Measurements from ENCODE around the gene GNS.

GNS gene

GRCh38 chr12:64671681-64672080, 87.5 kb downstream of the GNS start:
- DNase-seq: no peak

DNA sequence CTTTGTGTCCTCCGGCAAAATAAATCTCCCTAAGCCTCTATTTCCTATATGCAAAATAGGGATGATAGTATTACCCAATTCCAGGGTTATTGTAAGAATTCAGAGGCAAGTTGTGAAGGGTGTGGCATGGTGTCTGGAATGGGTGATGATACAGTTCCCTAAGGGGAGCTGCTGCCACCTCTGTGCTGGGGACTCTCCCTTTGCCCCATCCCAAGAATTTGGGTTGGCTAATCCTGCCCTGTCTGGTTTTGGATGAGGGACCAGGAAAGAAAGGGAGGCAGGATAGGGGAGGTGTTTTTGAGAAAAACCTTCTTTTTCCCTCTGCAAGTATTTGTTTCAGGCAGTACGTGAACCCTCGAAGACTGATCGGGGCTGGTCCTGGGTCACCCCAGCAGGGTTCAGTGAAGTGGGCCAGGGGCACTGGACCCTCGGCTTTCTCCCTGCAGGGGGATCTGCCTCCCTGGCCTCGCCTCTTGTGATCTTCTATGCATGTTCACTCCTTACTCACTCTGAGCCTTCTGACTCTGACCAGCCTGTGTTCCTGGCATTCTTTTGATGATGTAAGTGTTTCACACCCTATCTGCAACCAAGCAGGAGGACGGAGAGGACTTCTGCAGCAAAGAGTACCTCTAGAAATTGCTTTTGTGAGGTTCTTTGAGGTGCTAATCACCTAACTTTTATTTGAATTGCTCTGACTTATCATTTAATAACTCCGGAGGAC, 88.1 kb downstream of the GNS start:
- no peak for DNase-seq

DNA sequence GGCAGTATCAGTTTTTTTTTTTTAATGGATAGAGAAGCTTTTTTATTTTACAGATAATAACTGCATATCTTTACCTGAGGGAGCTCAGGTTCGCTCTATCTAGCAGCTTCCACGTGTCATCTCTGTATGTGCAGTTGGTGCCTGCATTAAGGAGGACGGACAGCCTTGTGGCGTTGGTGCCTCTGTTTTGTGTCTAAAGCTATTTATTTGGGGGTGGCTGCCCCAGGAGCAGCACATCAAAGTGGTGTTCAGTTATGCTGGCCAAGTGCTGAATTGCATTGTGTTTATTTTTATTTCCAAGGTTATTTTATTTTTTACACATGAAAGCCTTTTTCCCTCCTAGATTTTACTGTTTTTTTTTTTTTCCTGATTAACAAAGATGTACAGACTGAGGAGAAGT, 89.2 kb downstream of the GNS start:
- no peak for DNase-seq

DNA sequence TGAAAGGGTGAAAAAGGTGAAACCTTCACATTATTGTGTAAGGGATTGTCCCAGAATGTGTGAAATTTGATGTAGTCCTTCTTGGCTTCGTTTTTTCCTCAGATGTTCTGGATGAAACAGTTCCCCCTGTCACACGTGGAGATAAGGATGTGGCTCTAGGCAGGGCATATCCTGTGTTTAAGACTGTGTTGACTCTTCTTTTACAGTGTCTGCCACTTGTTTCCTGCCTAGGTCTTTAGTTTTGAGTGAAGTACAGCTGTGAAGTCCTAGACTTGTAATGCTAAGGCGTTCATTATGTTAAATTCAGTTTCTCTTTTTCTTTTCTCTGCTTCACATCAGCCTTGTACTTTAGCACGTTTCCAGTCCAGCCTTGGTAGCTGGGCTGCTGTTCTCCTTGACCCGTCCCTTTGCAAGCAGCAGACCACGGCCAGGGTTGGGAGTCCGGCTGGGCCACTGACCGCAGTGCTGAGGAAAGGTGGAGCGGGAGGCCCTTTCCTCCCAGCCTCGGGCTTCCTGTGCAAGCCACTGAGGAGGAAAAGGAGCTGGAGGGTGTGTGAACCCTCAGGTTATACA, 89.8 kb downstream of the GNS start:
- DNase-seq: no peak

- no peak for DNase-seq
Observed at GRCh38 chr12:64667793-64668192, 91.4 kb downstream of the GNS start.

DNA sequence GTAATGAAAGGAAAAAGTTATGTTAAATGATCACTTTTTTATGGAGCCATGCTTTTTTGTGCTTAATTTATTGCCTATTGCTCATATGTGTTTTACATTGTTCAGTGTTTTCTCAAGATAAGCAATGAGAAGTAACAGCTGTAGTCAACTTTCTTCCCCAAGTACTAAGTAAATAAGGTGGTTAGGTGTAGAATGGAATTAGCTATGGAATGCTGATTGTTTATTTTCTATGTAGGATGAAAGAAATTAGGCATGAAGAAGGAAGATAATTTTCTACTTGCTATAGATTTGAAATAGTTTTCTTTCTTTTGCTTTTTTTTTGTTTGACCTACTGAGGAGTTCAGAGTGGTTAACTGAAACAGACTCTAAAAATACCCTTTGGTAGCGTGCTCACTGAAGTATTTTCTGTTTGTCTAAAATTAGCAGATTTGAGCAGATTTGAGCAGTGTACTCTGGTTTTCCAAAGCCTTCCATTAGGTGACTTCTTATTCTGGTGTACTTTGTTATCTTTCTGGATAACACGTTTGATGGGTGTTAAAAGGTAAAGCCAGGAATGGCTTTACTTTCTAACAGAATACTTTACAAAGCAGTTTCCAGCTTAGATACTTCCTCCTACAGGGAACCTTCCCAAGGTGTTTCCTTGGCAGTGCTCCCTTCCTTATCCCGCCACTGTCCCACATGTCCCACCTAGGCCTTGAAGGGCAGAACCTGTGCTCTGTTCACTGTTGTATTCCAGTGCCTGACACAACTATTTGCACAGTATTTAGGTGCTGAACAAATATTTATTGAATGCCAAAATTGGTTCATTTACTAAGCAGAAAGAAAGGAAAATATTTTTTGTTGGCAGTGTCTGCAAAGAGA, 92.9 kb downstream of the GNS start:
- no peak for DNase-seq

DNA sequence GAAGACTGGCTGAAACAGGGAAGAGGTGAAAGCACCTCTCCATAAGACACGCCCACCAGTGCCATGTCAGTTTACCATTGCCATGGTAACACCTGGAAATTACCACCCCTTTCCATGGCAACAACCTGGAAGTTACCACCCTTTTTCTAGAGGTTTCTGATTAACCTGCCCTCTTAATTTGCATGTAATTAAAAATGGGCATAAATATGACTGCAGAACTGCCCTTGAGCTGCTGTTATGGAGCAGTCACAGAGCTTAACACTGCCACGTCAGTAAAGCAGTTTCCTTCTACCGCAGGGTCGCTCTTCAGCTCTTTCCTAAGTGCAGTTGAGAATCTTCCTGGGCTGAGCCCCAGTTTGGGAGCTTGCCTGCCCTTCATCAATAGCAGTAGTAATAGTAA, 93.7 kb downstream of the GNS start:
- DNase-seq: no peak
